ENCODE results near the gene SGK1.

SGK1 gene

GRCh38 chr6:134317471-134318131 lies at the start of gene SGK1:
TSS of gene SGK1 (minus strand) at chr6:134318112. CDS start at chr6:134317460, 652 bp downstream.
- DNase-seq (ENCODE audit: low read depth): no peak

DNA sequence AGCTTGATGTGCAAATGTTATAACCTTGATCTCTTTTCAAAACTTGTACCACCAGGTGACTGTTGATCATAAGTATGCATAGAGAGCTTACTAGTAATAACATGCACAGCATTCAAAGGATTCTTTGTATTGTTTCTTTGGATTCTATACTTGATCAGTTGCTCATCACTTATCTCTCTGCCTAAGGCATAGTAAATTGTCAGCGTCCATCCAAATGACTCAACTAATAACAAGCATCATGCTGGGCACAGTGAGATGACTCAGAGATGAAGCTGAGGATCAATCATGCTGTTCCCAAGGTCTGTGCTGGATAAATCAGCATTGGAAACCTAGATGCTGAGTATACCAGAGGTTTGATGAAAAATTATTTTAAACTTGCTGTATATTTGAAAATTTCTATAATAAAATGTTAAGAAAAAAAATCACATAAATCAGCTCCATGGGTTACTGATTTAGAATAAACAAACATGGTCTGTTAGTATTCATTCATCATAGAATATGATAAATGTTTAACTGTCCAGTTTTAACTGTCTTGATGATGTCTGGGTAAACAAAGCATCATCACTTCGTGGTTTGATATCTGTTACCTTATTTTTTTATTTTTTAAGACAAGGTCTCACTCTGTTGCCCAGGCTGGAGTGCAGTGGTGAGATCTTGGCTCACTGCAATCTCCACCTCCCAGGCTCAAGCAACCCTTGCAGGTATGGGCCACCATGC lies 45.6 kb upstream of the SGK1 start:
- no peak for DNase-seq (ENCODE audit: low read depth)

DNA sequence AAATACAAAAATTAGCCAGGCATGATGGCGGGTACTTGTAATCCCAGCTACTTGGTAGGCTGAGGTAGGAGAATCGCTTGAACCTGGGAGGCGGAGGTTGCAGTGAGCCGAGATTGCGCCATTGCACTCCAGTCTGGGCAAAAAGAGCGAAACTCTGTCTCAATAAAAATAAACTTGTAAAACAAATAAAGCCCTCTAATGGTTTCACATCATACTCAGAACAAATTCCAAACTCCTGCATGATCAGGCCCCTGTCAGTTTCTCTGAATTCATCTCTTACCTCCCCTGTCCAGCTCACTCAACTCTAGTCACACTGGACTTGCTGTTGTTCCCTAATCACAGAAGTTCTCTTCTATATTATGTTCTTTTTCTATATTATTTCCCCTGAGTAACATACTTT lies 43.1 kb upstream of the SGK1 start:
- DNase-seq (ENCODE audit: low read depth): no peak

GRCh38 chr6:134359302-134359701 lies 41.4 kb upstream of the SGK1 start:
- DNase-seq (ENCODE audit: low read depth): no peak

DNA sequence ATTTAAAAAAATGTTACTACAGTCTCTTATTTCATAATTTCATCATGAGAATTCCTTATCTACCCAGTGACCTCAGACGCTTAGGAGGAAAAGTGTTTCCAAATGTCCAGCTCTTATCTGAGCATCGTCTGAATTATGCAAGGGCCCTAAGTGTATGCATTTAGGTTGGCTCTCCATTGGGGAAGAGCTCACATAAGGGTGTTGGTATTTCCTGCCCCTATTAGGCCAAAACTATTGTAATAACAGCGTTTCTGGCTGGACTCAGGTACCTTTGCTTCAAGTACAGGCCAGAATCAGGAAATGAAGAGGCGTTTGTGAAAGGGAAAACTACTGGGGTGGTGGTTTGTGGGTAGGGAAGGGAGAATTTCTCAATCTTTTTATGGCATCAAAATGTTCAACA lies 40.4 kb upstream of the SGK1 start:
- DNase-seq (ENCODE audit: low read depth): no peak

DNA sequence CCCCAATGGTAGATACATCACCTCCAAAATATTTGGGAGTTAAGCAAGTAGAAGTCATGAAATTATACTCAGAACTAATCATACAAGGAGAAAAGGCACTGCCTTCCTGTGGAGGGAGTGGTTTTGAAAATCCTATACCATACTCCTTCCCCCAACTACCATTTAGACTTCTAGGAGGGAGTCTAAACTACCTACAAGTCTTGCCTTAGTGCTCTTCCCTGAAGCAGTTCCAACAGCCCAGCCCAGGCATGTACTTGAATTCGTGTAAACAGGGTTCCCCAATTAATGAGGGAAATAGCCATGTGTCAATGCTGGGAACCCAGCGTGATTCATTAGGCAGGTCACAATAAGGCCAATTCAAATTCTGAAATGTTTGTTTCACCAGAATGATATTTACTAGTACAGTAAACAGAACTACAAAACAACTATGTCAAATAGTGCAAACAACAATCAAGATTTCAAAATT lies 39.1 kb upstream of the SGK1 start:
- DNase-seq (ENCODE audit: low read depth): no peak

GRCh38 chr6:134356405-134356804 lies 38.5 kb upstream of the SGK1 start:
- no peak for DNase-seq (ENCODE audit: low read depth)

DNA sequence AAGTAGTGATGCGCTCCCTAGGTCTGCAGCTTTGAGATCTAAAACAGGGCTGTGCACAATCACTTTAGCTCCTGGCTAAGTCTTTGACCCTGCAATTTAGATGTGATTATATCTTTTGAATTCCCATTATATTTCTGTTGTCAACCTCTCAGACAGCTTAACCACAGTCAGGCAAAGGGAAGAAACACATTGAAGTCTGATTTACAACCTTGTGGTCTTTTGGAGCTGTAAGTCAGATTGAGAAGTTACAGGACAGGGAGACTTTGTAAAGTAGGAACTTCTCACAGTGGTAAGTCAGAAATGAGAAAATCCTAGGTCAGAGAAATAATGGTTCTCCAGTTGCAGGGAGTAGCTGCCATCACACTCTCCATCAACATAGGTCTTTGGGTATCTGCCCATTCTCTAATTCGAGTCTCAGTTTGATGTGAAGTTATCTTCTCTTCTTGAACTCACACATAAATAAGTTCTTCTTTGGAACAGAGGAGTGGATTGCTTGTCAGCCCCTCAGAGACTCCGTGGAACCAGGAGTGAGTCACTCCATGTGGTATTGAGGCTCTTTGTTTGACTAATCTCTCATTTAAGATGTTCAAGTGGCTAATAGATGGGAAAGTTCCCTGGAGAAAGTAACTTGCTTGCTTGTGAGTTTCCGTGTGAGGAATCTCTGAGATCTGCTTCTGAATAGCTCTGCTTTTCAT lies 35.0 kb upstream of the SGK1 start:
- no peak for DNase-seq (ENCODE audit: low read depth)

DNA sequence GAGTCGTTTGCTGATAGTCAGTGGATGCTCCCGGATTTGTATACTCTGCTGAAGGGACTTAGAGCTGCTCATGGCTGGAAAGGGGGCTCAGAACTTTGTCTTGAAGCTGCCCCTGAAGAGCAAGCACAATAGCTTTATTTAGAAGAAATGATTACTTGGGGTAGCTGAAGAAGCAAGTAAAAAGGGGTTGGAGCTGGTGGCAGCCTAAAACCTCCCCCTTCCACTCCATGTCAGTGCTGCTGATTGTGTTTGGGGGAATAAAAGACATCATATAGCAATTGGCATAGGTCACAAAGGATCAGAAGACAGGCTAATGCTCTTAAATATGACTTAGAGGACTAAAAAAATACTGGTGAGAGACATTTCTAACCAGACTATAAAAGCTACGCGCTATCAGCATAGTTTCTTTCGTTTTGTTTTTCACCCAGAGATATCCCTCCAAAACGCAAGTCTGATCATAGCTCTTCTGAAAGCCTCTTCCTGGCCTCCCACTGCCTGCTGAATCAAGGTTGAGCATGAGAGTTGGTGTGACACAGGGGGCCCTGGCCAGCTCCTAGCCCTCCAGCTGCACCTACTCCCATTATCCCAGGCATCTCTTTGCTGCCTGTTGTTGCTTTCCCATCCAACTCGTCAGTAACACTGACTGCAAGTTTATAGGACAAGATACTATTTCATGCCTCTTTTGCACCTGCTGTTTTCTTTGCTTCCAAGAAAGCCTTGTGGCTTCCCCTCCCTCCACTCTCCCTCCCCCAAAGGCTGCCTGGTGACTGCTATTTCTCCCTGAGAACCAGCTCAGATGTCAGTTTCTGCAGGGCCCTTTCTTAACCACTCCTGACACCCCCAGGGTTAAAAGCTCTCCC lies 33.9 kb upstream of the SGK1 start:
- DNase-seq (ENCODE audit: low read depth): no peak

DNA sequence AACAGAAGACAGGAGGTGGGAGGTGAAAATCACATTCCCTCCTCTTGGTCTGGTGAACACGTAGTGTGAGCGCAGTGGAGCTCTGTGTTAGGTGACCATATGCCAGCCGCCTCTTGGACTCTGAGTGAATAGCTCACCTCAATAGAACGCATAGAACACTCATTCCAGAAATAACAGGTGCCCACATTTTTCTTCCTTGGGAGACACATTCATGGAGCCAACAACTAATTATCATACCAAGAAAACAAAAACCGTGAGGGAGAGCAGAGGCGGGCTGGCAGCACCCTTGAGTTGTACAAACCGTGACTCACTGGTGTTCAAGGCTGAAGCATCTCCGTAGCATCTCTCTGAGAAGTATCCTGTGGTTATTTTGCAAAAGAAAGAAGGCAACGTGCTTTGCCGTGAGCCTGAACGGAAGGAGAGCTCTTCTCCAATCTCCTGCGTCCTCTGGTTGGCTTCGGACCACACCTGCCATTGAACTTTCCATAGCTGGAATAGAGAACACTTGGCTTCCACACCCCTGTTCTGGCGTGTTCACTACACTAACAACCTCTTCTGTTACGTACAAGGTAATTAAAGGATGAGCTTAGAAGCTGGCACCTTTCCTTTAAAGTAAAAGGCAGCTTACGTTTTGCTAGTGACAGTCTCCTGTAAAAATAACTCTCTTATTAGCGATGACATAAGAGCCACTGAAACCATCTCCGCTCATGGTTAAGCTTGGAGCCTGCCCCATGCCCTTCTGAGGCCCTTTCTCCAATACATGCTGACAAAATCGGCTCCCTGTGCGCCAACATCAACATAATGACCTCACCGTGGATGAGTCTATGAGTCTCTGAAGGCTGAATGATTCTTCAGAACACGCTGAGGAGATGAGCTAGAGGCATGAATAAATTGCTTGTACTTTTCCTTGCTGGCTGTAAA lies 30.2 kb upstream of the SGK1 start:
- no peak for DNase-seq (ENCODE audit: low read depth)

DNA sequence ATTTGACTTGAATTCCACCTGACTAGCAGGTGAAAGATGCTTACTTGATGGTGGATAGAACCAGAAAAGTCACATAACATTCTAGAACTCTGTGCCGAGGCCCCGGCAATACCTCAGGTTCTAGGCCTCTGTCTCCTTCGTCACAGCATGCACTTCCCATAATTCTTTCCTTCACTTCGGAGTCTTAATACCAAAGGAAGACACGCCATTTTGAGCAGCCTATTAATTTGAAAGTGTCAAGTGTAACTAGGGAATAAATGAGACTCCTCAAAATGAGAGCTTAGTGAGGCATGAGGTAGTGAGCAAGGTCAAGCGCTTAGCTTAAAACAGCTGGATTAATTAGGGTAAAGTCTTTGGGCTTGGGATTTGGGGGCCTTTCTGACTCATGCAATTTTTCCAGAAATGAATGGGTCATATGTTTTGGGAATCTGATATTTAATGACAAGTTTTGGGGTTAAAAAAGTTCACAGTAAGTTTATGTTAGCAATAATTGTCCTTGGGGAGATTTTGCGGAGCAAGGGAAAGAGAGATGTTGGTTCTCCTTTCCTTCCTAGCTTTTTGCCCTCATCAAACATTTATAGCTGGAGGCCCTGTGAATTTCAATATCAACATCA lies 29.1 kb upstream of the SGK1 start:
- DNase-seq (ENCODE audit: low read depth): no peak

DNA sequence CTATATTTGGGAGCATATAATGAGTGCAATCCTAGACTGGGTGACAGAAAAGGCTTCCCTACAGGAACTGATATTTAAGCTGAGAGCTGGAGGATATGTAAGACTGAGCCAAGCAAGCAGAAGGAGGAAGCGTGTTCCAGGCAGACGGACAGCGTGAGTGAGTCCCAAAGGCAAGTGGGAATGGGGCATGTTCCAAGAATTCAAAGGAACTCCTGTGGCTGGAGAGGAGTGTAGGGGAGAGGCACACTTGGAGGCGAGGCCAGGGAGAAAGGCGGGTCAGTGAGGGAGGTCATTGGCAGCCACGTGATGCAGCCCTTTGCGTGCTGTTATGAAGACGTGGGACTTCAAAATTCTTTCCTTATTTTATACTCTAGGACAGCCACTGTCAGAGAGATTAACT lies 27.9 kb upstream of the SGK1 start:
- no peak for DNase-seq (ENCODE audit: low read depth)

GRCh38 chr6:134343066-134343465 lies 25.2 kb upstream of the SGK1 start:
- no peak for DNase-seq (ENCODE audit: low read depth)

- no peak for DNase-seq (ENCODE audit: low read depth)
Measured at GRCh38 chr6:134341999-134342567, 24.2 kb upstream of the SGK1 start.

DNA sequence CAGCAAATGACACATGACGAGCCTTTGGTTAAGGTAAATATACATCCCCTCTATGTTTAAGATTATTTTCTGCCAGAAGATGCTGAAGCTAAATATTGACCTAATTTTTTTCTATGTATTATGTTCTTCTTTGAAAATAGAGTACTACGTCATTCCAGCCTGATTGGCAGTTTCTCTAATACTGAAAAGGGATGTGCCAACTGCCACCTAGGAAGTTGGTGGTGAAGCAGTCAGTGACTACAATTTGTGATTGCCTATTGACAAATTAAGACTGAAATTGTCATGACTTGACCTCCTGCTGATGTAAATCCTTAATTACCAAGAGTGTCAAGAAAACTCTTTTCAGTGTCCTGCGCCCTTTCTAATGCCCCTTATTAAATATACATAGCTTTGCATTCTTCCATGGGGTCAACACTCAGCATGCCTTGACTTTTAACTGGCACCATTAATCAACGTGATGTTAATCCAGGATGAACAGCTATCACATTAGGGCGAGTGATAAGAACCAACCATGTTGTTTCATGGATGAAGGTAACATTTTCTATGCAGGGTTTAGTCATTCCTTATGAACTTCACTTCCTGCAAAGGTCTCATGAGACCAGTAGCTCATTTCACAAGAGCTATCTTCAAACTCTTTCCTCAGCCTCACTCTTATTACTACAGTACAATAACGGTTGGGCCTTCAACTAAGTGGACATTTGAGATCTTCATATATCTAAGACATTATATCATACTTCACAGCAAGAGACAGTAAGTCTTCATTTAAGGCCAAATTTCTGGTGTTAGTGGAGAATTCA lies 22.5 kb upstream of the SGK1 start:
- no peak for DNase-seq (ENCODE audit: low read depth)

GRCh38 chr6:134339216-134339615 lies 21.3 kb upstream of the SGK1 start:
- DNase-seq (ENCODE audit: low read depth): no peak

GRCh38 chr6:134331256-134331655 lies 13.3 kb upstream of the SGK1 start:
- no peak for DNase-seq (ENCODE audit: low read depth)

- DNase-seq (ENCODE audit: low read depth): no peak
Measured at GRCh38 chr6:134330555-134330954, 12.6 kb upstream of the SGK1 start.

DNA sequence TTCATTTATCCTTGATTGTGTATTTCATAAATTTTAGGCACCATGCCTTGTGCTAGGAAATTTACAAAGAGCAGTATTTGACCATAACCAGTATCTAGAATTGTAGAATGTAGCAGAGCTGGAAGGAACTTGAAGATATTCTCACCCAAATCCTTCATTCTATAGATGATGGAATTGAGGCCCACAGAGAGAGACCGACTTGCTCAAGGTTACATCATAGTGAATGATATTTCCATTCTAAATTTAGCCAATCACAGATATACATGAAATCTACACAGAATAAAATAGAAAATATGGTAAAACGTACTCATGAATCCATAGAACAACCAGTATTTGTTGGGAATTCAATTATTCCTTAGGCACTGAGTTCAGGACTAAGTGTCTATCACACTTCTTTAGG lies 10.9 kb upstream of the SGK1 start:
- no peak for DNase-seq (ENCODE audit: low read depth)

DNA sequence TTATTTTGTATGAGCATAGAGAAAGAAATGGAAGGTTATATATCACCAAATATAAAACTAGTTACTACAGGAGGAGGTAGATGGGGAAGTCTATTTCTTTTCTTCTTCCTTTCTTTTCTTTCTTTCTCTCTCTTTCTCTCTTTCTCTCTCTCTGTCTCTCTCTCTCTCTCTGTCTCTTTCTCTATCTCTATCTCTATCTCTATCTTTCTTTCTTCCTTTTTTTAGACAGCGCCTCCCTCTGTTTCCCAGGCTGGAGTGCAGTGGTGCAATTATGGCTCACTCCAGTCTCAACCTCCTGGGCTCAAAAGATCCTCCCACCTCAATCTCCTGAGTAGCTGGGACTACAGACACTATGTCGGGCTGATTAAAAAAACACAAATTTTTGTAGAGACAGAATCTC lies 10.2 kb upstream of the SGK1 start:
- no peak for DNase-seq (ENCODE audit: low read depth)

All from CMK (cell line).